Measurements from ENCODE around the gene ADAMTS4. TPM values are rescaled to one million over a fixed set of nuclear protein-coding genes. Genes with fewer than 3 reads are reported as not detected.

Gene ADAMTS4
- total and polyA plus RNA-seq, 9 of the 15 experiments (the other 6 are each of a cell fraction or from before 2014, with no cell fraction given) = 0.07 to 3.7 (median 0.41) TPM

DNA sequence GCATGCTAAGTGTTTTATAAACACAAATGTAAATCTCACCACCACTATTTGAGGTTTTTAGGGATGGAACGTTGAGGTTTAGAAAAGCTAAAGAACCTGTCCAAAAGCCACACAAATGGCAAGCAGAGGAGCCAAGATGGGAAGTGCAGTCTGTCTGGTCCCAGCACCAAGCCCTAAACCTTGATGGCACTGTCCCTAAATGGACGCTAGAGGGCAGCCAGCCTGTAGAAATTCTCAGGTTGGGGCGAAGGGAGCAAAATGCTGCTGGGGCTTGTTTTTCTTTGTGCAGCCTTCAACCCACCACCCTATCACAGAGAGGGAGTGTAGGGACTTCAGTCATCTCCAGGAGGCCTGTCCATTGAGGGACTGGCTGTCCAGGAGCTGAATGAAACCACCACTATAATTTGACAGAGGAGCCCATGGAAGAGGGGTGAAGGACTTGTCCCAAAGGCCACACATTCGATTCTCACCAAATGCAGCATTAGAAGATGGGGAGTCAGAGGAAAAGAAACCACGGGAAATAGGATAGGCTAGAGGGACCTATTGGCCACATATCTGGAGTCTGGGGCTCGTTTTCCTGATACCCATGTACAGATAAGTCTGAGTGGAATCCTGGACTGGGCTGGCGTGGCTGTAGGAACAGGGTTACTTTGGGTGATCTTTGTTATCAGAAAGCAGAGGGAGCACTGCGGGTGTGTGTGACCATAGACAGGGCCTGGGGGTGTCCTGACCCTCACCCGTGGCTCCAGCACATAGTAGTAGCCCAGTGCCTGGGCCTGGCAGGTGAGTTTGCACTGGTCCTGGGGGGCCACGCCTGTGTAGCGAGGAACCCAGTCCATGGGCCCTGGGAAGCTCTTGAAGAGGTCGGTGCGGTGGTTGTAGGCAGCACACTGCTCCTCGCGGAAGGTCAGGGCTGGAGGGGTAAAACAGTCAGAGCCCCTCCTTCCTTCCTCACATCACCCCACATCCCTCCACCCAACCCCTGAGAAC, 6.1 kb downstream of the ADAMTS4 start (continued):
- TF ChIP-seq SPI1 (IDR thresholded peaks at IDR 0.05; ENCODE audit: borderline replicate concordance, low read depth, low read length) = peak; percentile 66
- no peak for TF ChIP-seq CHCHD3 (CRISPR knock-in tag; IDR thresholded peaks at IDR 0.05)
- TF ChIP-seq HDGF (IDR thresholded peaks at IDR 0.05) = peak; percentile 3; the same call in 1 of the 2 replicates
- TF ChIP-seq MECOM (CRISPR knock-in tag; IDR thresholded peaks at IDR 0.05) = no peak
- no peak for TF ChIP-seq MTA2 (IDR thresholded peaks at IDR 0.05; ENCODE audit: low read depth)
- TF ChIP-seq ZBTB33 (CRISPR knock-in tag; IDR thresholded peaks at IDR 0.05) = peak; percentile 29; the same call in 1 of the 2 replicates
- TF ChIP-seq STAG1 (CRISPR knock-in tag; IDR thresholded peaks at IDR 0.05; ENCODE audit: borderline replicate concordance) = peak; percentile 57; the same call in 1 of the 2 replicates
- no peak for TF ChIP-seq MBD2 (IDR thresholded peaks at IDR 0.05; ENCODE audit: borderline replicate concordance, low read depth)
- TF ChIP-seq, protein P1, sequence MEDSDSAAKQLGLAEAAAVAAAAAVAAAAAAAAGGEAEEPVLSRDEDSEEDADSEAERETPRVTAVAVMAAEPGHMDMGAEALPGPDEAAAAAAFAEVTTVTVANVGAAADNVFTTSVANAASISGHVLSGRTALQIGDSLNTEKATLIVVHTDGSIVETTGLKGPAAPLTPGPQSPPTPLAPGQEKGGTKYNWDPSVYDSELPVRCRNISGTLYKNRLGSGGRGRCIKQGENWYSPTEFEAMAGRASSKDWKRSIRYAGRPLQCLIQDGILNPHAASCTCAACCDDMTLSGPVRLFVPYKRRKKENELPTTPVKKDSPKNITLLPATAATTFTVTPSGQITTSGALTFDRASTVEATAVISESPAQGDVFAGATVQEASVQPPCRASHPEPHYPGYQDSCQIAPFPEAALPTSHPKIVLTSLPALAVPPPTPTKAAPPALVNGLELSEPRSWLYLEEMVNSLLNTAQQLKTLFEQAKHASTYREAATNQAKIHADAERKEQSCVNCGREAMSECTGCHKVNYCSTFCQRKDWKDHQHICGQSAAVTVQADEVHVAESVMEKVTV (CRISPR knock-in tag; IDR thresholded peaks at IDR 0.05) = peak; percentile 40; the same call in 1 of the 2 replicates
